HEK293 (cell line): ENCODE data around the gene RER1.

Experiments used
- KLF10 ChIP-seq: fragments of 450-650 bp; IDR thresholded peaks from 2 replicates; pipeline ENCODE4 v1.5.1; 2018; ENCODE audit warnings: missing biosample characterization, mild to moderate bottlenecking, missing genetic modification characterization
- SCRT1 ChIP-seq: fragments of 450-650 bp; formaldehyde crosslinking; IDR thresholded peaks from 2 replicates; pipeline ENCODE4 v1.5.1; 2016; ENCODE audit warnings: missing biosample characterization, missing genetic modification characterization, borderline replicate concordance
- ZNF175 ChIP-seq: fragments of 450-650 bp; formaldehyde crosslinking; IDR thresholded peaks from 2 replicates; pipeline ENCODE4 v1.5.1; 2016; ENCODE audit warnings: missing biosample characterization, missing genetic modification characterization
- ZNF510 ChIP-seq: fragments of 450-650 bp; formaldehyde crosslinking; IDR thresholded peaks from 2 replicates; pipeline ENCODE4 v1.5.1; 2018; ENCODE audit warnings: mild to moderate bottlenecking, missing genetic modification characterization, missing biosample characterization; ENCODE audit not compliant: insufficient replicate concordance
- ZNF529 ChIP-seq: fragments of 450-650 bp; formaldehyde crosslinking; IDR thresholded peaks from 2 replicates; pipeline ENCODE4 v1.5.1; 2017; ENCODE audit warnings: missing genetic modification characterization, missing biosample characterization; ENCODE audit not compliant: insufficient replicate concordance
- ZNF571 ChIP-seq: fragments of 450-650 bp; formaldehyde crosslinking; IDR thresholded peaks from 2 replicates; pipeline ENCODE4 v1.5.0; 2017; ENCODE audit warnings: missing biosample characterization, missing genetic modification characterization
- ZNF776 ChIP-seq: fragments of 450-650 bp; formaldehyde crosslinking; IDR thresholded peaks from 2 replicates; pipeline ENCODE4 v1.5.0; 2017; ENCODE audit warnings: missing biosample characterization, missing genetic modification characterization, borderline replicate concordance
- TF ChIP-seq, protein P1 (sequence below): fragments of 450-650 bp; formaldehyde crosslinking; IDR thresholded peaks from 2 replicates; pipeline ENCODE4 v1.5.1; 2016; ENCODE audit warnings: missing biosample characterization, missing genetic modification characterization
- TF ChIP-seq, protein P2 (sequence below): fragments of 450-650 bp; formaldehyde crosslinking; IDR thresholded peaks from 2 replicates; pipeline ENCODE4 v1.5.1; 2016; ENCODE audit warnings: missing biosample characterization, missing genetic modification characterization
- TF ChIP-seq, protein P3 (sequence below): IDR thresholded peaks from 2 replicates; pipeline ENCODE4 v1.6.1; 2011; ENCODE audit warnings: mild to moderate bottlenecking, low read depth, low read length, borderline replicate concordance
- TF ChIP-seq, protein P4 (sequence below): fragments of 450-650 bp; formaldehyde crosslinking; IDR thresholded peaks from 2 replicates; pipeline ENCODE4 v1.5.1; 2017; ENCODE audit warnings: missing biosample characterization, missing genetic modification characterization

DNA sequence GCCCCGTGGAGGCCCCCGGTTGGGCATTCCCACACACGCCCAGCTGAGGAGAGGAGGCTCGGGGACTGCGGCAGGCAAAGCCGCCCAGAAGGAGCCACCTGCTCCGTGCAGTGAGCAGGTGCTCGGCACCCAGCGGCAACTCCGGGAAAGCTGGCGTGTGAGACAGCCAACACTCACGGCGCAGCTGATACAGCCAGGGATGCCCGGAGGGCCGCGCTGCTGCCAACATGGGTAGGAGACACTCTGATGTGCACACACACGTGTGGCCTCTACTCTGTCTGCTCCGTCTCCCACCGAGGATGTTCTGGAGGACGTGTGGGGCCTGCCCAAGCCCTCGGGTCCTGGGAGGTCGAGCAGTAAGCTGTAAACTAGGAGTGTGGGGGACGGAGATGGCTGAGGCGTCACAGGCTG lies 13.2 kb upstream of the RER1 start:
- TF ChIP-seq, protein P1, sequence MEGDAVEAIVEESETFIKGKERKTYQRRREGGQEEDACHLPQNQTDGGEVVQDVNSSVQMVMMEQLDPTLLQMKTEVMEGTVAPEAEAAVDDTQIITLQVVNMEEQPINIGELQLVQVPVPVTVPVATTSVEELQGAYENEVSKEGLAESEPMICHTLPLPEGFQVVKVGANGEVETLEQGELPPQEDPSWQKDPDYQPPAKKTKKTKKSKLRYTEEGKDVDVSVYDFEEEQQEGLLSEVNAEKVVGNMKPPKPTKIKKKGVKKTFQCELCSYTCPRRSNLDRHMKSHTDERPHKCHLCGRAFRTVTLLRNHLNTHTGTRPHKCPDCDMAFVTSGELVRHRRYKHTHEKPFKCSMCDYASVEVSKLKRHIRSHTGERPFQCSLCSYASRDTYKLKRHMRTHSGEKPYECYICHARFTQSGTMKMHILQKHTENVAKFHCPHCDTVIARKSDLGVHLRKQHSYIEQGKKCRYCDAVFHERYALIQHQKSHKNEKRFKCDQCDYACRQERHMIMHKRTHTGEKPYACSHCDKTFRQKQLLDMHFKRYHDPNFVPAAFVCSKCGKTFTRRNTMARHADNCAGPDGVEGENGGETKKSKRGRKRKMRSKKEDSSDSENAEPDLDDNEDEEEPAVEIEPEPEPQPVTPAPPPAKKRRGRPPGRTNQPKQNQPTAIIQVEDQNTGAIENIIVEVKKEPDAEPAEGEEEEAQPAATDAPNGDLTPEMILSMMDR (tag by site-specific recombination) = no peak
- no peak for TF ChIP-seq KLF10 (tag by site-specific recombination)
- TF ChIP-seq, protein P2, sequence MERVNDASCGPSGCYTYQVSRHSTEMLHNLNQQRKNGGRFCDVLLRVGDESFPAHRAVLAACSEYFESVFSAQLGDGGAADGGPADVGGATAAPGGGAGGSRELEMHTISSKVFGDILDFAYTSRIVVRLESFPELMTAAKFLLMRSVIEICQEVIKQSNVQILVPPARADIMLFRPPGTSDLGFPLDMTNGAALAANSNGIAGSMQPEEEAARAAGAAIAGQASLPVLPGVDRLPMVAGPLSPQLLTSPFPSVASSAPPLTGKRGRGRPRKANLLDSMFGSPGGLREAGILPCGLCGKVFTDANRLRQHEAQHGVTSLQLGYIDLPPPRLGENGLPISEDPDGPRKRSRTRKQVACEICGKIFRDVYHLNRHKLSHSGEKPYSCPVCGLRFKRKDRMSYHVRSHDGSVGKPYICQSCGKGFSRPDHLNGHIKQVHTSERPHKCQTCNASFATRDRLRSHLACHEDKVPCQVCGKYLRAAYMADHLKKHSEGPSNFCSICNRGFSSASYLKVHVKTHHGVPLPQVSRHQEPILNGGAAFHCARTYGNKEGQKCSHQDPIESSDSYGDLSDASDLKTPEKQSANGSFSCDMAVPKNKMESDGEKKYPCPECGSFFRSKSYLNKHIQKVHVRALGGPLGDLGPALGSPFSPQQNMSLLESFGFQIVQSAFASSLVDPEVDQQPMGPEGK (tag by site-specific recombination) = no peak
- TF ChIP-seq, protein P3, sequence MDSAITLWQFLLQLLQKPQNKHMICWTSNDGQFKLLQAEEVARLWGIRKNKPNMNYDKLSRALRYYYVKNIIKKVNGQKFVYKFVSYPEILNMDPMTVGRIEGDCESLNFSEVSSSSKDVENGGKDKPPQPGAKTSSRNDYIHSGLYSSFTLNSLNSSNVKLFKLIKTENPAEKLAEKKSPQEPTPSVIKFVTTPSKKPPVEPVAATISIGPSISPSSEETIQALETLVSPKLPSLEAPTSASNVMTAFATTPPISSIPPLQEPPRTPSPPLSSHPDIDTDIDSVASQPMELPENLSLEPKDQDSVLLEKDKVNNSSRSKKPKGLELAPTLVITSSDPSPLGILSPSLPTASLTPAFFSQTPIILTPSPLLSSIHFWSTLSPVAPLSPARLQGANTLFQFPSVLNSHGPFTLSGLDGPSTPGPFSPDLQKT = no peak
- no peak for TF ChIP-seq ZNF510 (tag by site-specific recombination)
- no peak for TF ChIP-seq ZNF776 (tag by site-specific recombination)
- no peak for TF ChIP-seq ZNF175 (tag by site-specific recombination)
- TF ChIP-seq, protein P4, sequence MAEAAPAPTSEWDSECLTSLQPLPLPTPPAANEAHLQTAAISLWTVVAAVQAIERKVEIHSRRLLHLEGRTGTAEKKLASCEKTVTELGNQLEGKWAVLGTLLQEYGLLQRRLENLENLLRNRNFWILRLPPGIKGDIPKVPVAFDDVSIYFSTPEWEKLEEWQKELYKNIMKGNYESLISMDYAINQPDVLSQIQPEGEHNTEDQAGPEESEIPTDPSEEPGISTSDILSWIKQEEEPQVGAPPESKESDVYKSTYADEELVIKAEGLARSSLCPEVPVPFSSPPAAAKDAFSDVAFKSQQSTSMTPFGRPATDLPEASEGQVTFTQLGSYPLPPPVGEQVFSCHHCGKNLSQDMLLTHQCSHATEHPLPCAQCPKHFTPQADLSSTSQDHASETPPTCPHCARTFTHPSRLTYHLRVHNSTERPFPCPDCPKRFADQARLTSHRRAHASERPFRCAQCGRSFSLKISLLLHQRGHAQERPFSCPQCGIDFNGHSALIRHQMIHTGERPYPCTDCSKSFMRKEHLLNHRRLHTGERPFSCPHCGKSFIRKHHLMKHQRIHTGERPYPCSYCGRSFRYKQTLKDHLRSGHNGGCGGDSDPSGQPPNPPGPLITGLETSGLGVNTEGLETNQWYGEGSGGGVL (tag by site-specific recombination) = no peak
- no peak for TF ChIP-seq ZNF529
- no peak for TF ChIP-seq SCRT1 (tag by site-specific recombination)
- no peak for TF ChIP-seq ZNF571 (tag by site-specific recombination)
